NCI-H2171 (cell line): ENCODE results near the gene GP1BB.
"Not testable (repeated sequence)": the region's sequence is repeated elsewhere in the genome, so short reads cannot be mapped to it uniquely, and the experiment has no call there.

ENCODE experiments used
- DNase-seq: peaks from one replicate; lab custom pipeline; 2025; lab: John Stamatoyannopoulos, UW

GP1BB gene

DNA sequence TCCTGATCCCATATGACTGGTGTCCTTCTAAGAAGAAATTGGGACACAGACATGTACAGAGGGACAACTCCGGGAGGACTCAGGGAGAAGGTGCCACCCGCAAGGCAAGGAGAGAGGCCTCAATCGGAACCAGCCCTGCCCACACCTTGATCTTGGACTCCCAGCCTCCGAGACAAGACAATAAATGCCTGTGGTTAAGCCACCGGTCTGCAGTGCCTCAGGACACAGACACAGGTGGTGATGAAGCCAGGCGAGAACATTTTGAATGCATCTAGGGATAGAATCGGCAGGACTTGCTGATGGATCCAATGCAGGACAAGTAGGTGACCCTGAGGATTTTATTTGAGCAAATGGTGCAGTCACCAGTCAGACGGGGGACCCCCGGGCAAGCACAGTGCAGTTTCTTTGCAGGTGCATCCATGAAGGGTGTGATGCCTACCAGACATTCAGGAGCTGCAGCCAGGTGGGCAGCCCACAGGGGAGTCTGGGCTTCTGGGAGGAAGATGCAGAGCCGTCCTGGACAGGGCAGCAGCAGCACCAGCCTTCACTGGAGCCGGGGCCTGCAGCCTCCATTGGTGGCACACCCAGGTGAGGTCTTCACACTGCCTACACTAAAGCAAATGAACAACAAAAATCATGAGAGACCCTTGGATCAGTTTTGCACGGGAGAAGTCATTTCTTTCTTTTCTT is 29.2 kb upstream of the GP1BB start:
- no peak for DNase-seq

DNA sequence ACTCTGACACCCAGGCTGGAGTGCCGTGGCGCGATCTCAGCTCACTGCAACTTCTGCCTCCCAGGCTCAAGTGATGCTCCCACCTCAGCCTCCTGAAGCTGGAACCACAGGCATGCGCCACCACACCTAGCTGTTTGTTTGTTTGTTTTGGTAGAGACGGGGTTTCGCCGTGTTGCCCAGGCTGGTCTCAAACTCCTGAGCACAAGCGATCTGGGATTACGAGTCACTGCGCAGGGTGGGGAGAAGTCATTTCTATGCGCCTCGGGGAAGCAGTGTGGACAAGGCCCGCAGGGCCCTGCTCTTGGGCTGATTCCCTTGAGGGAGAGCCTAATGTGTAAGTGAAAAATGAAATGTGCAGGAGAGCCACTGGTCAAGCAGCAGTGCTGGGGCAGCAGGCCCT is 28.6 kb upstream of the GP1BB start:
- DNase-seq = no peak

- no peak for DNase-seq
Observed at GRCh38 chr22:19696504-19697276, 26.6 kb upstream of the GP1BB start.

DNA sequence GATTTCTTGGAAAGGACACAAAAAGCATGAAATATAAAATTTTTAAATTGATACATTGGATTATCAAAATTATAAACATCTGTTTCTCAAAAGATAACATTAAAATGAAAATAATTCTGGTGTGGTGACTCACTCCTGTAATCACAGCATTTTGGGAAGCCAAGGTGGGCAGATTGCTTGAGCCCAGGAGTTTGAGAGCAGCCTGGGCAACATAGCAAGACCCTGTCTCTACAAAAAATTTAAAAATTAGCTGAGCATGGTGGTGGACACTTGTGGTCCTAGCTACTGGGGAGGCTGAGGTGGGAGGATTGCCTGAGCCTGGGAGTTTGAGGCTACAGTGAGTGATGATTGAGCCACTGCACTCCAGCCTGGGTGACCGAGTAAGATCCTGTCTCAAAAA is 25.5 kb upstream of the GP1BB start:
- DNase-seq = not testable (repeated sequence)

- no peak for DNase-seq
Observed at GRCh38 chr22:19700790-19701419, 22.4 kb upstream of the GP1BB start.

DNA sequence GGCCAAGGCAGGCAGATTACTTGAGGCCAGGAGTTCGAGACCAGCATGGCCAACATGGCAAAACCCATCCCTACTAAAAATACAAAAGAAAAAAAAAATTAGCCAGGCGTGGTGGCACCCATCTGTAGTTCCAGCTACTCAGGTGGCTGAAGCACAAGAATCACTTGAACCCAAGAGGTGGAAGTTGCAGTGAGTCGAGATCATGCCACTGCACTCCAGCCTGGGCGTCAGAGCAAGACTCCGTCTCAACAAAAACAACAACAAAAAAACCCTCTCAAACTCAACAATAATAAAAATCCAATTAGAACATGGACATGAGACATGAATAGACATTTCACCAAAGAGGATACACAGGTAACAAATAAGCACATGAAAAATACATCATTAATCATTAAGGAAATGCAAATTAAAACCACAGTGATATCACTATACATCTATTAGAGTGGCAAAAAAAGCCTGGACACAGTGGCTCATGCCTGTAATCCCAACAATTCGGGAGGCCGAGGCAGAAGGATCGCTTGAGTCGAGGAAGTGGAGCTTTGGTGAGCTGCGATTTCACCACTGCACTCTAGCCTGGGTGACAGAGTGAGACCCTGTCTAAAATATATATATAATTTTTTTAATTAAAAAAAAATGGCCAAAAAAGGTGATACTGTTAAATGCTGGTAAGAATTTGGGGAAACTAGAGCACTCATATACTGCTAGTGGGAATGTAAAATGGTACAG is 21.8 kb upstream of the GP1BB start:
- DNase-seq = no peak

- DNase-seq = no peak
Observed at GRCh38 chr22:19703869-19704268, 19.5 kb upstream of the GP1BB start.

DNA sequence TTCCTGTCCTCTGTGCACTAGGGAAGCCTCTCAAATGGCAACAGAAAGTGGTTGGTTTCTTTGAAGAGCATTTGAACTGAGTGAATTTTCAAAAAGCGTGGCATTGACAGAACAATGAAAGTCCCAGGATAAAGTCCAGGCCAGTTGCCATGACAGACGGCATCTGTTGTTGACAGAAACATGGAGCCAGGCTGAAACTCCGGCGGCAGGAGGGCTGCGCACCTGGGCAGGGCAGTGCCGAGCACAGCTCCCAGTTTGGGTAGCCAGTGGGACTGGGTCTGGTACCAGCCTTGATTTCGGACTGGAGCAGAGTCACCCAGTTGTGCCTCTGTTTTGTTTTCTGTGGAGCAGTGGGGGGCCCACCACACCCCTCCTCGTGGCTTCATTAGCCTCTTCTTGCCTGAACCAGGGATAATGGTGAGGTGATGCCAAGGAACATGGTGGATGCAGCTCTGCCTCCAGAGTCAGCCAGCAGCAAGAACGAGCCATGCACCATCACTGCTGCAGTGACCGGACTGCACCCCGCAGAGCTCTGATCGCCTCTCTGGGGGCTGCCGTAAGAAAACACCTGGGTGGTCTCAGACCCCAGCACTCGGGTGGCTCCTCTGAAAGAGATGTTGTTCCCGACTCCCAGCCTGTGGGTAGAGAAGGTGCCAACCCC is 18.9 kb upstream of the GP1BB start:
- no peak for DNase-seq

DNA sequence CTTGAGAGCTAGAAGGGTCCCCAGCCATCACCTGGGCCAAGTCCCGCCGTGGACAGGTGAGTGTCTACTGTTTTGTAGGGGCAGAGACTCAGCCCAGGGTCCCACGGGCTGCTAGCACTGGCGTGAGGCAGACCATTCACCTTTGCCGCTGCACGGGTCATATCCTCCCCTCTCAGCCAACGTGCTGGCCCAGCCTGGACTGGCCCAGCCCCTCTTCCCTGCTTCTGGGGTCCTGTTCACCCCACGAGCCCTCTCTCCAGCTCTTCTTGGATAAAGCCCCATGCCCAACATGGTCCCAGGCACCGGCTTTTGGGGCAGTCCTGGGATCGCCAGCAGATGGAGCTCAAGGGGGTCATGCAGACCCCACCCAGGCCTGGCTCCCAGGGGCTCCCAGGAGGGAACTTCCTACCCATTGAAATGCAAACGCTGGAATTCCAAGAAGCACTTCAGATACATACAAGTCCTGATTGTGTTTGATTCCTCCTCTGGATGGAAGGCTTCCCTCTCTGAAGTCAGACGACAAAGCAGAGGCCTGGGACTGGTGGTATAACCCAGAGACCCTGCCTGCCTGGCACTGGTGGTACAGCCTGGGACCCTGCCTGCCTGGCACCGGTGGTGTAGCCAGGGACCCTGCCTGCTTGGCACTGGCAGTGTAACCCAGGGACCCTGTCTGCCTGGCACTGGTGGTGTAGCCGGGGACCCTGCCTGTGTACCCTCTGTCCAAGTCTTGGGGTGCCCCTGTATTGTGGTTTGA is 18.0 kb upstream of the GP1BB start:
- no peak for DNase-seq

DNA sequence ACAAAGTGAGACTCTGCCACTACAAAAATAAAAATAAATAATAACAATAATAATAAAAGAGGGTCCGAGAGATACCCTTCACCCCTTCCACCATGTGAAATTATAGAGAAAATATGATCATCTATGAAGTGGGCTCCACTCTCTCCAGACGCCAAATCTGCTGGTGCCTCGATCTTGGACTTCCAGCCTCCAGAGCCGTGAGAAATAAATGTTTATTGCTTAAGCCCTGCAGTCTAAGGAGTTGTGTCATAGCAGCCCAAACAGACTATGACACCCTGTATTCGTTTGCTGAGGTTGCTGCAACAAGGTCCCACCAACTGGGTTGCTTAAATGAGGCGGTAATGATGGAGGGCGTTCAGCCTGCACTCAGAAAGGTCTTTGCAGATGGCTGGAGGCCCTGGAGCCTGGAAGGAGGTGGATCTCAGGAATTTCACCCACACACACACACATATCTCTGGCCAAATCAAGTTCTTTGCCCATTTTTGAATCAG is 16.6 kb upstream of the GP1BB start:
- DNase-seq = no peak

- no peak for DNase-seq
Observed at GRCh38 chr22:19707347-19708290, 15.7 kb upstream of the GP1BB start.

DNA sequence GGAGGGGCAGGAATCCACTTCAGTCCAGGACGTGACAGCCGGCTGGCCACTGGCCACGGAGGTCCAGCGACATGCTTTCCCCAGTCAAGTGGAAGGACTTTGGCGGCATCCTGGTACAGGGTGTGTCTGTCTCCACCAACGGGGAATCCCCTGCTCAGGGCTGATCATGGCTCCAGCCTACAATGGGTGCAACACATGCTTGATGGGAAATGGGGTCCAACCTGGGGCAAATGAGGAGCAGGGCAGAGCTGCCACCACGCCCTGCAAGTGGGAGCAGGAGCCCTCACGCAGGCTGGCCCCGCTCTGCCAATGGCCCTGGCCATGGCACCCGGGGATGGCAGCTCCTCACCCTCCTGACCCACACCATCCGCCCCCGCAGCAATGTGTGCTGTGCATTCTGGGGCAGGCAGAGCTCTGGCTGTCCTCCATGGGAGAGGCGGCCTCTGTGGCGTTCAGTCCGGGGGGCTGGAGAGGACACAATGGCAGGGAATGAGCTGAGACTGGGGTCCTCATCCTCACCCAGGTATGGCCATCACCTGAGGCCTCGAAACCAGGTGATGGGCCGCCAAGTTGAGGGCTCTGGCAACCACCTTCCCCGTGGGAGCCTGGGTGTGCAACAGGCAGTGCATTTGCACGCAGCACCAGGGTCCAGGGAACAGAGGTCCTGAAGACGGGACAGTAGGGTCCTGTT is 14.9 kb upstream of the GP1BB start:
- DNase-seq = no peak

GRCh38 chr22:19709063-19709769 is 14.1 kb upstream of the GP1BB start:
- no peak for DNase-seq

DNA sequence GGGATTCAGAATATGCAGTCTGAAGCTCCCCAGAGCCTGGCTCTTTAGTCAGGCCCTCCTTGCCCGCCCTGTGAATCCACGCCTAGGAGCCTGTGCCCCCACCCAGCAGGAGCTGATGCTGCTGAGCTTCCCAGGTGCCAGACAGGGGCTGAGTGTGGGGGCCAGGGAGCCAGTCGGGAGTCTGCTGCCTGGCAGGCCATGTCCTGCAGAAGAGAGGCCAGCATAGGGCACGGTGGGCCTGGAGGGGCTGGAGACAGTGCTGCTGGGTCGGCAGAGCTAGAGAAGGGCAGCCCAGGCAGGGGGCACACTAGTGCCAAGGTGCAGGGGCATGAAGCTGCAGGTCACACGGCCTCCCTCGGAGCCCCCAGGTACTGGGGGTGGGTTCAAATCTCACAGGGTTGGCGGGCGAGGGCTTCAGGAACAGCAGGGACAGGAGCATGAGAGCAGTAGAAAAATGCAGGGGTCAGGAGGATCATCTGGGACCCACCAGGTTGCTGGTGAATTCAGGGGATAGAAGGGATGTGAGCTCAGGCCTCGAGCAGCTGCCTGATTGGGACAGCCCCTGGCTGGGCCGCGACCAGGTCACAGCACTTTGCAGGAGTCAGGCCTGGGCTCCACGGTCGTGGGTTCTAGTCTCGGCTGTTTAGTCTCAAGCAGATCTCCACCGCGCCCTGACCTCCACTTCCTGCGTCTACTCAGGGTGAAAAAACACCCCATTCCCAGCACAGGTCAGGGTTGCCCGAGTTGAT is 13.1 kb upstream of the GP1BB start:
- no peak for DNase-seq

DNA sequence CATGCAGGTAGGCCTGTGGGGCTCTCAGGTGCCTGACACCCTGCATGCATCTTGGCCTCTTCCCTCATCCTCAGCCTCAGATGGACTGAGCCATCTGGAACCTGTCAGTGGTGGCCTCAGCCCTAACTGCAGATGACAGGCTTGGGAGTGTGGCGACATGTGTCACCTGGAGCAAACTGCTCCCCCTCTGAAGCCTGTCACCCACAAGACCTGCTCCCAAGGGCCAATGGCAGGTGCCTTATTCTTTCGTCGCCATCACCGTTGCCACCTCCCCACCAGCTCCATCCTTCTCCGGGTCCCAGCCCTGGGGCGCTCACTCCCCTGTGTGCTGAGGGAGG is 12.6 kb upstream of the GP1BB start:
- DNase-seq = no peak

DNA sequence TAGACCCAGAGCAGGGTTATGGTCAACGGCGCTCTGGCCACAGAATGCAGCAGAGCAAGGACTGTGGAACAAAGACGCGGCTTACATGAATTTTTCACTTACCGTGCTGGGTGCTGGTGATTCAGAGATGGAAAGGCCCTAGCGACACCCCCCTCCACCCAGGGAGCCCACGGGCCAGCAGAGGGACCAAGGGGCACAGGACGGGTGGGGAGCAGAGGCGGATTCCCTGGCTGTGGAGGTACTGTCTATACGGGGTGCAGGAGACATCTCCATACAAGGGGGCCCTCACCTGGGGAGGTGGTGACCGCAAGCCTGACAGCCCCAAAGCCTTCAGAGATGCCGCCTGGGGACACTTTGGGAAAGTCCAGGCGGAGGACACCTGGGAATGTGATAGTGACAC is 10.1 kb upstream of the GP1BB start:
- no peak for DNase-seq

- no peak for DNase-seq
Observed at GRCh38 chr22:19713650-19714311, 9.6 kb upstream of the GP1BB start.
